HL-60 (cell line): Measurements from ENCODE around the gene ASB18.
A peak's percentile ranks its signal among the peaks of the same experiment; 100 is the strongest.

Source experiments
- DNase-seq, 2 experiments: peaks; one replicate each; pipeline ENCODE4 v3.0.0-alpha.2; 2010 to 2020; ENCODE audit warnings: low read depth in 1 of 2, low spot score in 1 of 2
- H3K27ac ChIP-seq: fragments of 250-450 bp; sonication (Bioruptor Pico); replicated peaks from 2 replicates; pipeline ENCODE4 v1.5.1; 2020; ENCODE audit warnings: mild to moderate bottlenecking, moderate library complexity
- H3K27me3 ChIP-seq: fragments of 250-450 bp; sonication (Bioruptor Pico); 2 replicates; pipeline ENCODE4 v1.5.1; 2021; ENCODE audit warnings: mild to moderate bottlenecking, moderate library complexity; ENCODE audit not compliant: insufficient read depth, poor library complexity, severe bottlenecking
- H3K4me3 ChIP-seq: replicated peaks from 2 replicates; pipeline ENCODE4 v1.5.1; 2011; ENCODE audit warnings: mild to moderate bottlenecking, control low read depth, low read length; ENCODE audit not compliant: insufficient read depth
- GABPA ChIP-seq: IDR thresholded peaks from 2 replicates; pipeline ENCODE4 v1.6.1; 2012; ENCODE audit warnings: low read depth
- POLR2AphosphoS5 ChIP-seq: IDR thresholded peaks from 2 replicates; pipeline ENCODE4 v1.6.1; 2012; ENCODE audit warnings: low read depth
- SPI1 ChIP-seq: IDR thresholded peaks from 2 replicates; pipeline ENCODE4 v1.6.1; 2012; ENCODE audit warnings: low read depth, mild to moderate bottlenecking, borderline replicate concordance
- TF ChIP-seq, protein P1 (sequence below): IDR thresholded peaks from one replicate; pipeline ENCODE4 v1.5.1; 2011; ENCODE audit warnings: low read length, control low read depth, inconsistent platforms; ENCODE audit not compliant: insufficient read depth
- TF ChIP-seq, protein P2 (sequence below): IDR thresholded peaks from 2 replicates; pipeline ENCODE4 v1.6.1; 2012; ENCODE audit warnings: low read depth; ENCODE audit not compliant: insufficient replicate concordance

The ASB18 gene

DNA sequence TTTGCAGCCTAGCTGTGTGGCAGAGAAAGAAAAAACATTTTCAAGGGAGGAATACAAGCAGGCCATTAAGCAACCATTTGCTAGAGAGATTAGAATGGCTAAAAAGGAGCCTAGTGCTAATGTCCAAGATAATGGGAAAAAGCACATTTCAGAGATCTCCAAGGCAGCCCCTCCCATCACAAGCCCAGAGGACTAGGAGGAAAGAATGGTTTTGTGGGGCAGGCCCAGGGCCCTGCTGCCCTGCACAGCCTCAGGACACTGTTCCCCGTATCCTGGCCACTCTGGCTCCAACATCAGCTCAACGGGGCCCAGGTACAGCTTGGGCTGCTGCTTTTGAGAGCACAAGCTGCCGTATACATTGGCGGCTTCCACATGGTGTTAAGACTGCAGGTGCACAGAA is 79.5 kb downstream of the ASB18 start:
- TF ChIP-seq GABPA (no peak), POLR2AphosphoS5 (no peak), SPI1 (no peak)
- TF ChIP-seq, protein P1, sequence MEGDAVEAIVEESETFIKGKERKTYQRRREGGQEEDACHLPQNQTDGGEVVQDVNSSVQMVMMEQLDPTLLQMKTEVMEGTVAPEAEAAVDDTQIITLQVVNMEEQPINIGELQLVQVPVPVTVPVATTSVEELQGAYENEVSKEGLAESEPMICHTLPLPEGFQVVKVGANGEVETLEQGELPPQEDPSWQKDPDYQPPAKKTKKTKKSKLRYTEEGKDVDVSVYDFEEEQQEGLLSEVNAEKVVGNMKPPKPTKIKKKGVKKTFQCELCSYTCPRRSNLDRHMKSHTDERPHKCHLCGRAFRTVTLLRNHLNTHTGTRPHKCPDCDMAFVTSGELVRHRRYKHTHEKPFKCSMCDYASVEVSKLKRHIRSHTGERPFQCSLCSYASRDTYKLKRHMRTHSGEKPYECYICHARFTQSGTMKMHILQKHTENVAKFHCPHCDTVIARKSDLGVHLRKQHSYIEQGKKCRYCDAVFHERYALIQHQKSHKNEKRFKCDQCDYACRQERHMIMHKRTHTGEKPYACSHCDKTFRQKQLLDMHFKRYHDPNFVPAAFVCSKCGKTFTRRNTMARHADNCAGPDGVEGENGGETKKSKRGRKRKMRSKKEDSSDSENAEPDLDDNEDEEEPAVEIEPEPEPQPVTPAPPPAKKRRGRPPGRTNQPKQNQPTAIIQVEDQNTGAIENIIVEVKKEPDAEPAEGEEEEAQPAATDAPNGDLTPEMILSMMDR, result no peak
- TF ChIP-seq, protein P2, sequence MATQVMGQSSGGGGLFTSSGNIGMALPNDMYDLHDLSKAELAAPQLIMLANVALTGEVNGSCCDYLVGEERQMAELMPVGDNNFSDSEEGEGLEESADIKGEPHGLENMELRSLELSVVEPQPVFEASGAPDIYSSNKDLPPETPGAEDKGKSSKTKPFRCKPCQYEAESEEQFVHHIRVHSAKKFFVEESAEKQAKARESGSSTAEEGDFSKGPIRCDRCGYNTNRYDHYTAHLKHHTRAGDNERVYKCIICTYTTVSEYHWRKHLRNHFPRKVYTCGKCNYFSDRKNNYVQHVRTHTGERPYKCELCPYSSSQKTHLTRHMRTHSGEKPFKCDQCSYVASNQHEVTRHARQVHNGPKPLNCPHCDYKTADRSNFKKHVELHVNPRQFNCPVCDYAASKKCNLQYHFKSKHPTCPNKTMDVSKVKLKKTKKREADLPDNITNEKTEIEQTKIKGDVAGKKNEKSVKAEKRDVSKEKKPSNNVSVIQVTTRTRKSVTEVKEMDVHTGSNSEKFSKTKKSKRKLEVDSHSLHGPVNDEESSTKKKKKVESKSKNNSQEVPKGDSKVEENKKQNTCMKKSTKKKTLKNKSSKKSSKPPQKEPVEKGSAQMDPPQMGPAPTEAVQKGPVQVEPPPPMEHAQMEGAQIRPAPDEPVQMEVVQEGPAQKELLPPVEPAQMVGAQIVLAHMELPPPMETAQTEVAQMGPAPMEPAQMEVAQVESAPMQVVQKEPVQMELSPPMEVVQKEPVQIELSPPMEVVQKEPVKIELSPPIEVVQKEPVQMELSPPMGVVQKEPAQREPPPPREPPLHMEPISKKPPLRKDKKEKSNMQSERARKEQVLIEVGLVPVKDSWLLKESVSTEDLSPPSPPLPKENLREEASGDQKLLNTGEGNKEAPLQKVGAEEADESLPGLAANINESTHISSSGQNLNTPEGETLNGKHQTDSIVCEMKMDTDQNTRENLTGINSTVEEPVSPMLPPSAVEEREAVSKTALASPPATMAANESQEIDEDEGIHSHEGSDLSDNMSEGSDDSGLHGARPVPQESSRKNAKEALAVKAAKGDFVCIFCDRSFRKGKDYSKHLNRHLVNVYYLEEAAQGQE, result no peak

DNA sequence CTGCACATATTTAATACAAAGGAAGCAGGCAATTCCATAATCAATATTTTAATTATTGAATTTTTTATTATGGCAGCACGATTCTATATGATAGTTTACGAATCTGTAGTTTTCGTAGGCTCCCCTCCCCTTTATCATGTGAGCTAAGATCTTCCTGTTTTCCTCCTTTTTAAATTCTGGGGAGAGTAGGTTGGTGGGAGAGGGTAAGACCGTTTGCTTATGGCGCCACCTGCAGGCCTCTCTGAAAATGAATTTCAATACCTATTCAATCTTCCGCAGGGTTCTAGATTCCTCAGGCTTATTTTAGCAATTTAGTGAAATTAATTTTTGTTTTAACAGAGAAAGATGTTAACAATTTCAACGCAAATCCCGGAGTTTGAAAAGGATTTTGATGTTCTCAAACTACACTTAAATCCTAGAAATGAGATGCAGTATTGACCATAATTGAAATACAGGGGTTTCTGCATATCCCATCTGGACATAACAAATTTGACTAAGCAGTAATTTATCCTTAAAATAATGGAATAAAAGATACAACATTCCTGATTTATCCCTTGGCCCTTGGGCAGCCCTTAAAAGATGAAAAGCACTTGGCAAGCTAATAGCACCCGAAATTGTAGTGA is 83.3 kb downstream of the ASB18 start:
- peak; percentile 21 to 32 for DNase-seq

More for the DNA sequence above, 79.5 kb downstream of the ASB18 start:
- no peak overlapping the region for H3K4me3 ChIP-seq
- H3K27me3 ChIP-seq, result peaks cover 5% of the 10 kb centered on the region
- DNase-seq, result no peak
- no peak overlapping the region for H3K27ac ChIP-seq

DNA sequence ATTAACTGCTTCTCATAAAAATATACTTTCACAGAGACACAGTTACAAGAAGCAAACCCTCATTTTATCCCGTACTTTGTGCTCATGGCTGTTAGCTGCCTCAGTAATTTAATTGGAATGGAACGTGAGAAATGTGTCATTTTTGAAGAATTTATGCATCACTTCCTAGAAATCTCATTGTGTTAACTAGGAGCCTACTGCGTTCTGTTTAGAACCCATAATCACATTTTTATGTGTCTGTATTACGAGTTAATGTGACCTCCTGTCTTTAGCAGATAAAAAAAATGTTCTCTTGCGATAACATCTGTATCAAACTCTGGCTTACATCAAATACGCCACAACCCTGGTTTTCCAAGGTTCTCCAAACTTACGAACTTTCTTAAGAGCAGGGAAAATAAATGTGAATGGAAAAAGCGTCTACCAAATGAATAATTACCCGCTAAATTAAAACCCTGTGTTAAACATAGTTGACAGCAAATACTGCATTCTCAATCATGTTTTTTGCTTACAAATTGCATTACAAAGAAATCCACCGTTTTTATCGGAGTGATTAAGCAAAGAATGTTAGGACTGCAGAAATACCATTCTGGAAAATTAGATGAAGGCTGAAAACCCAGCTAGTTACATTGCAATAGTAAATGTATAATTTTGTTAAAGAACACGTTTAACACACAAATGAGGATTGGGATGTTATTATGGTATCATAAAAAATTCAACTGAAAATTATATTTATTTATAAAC is 84.0 kb downstream of the ASB18 start:
- DNase-seq, result no peak
- no peak overlapping the region for H3K27ac ChIP-seq
- TF ChIP-seq SPI1 (no peak), POLR2AphosphoS5 (no peak), GABPA (no peak)
- TF ChIP-seq, protein P1, result no peak
- TF ChIP-seq, protein P2, result no peak
- H3K4me3 ChIP-seq, result no peak overlapping the region
- peaks cover 18% of the 10 kb centered on the region for H3K27me3 ChIP-seq

More for the DNA sequence above, 83.3 kb downstream of the ASB18 start:
- Histone ChIP-seq H3K27me3 (peaks cover 18% of the 10 kb centered on the region), H3K4me3 (no peak overlapping the region), H3K27ac (no peak overlapping the region)
- TF ChIP-seq, protein P1, result peak; percentile 19
- no peak for TF ChIP-seq GABPA
